ENCODE data around the gene PHLDA3. TPM values are rescaled to one million over a fixed set of nuclear protein-coding genes. Genes with fewer than 3 reads are reported as not detected.

PHLDA3 gene
- total and polyA plus RNA-seq, 2 donors (not counting 3 experiments of a cell fraction or from before 2014, with no cell fraction given), result 21.4 to 29.5 TPM

- ChIA-PET POLR2A (no interaction called here), CTCF (interaction anchor here (1.6 to 26.3 kb wide), 2 partner anchors 27 to 82 kb away, joined by 5 to 1317 read pairs; no protein-coding TSS in a partner anchor)
- H3K79me2 ChIP-seq (ENCODE audit: control insufficient read depth, insufficient read depth, low read length), result no peaks in the 10 kb centered on the region
- no peak overlapping the region for H3K4me2 ChIP-seq (ENCODE audit: insufficient read depth, low read length)
- BruUV-seq (replicated peaks), result no TSS peak
- no peak for TF ChIP-seq EZH2 (IDR thresholded peaks at IDR 0.05; ENCODE audit: borderline replicate concordance, low read depth, low read length, severe bottlenecking)
- H3K27me3 ChIP-seq (ENCODE audit: control insufficient read depth in 2 of 2, insufficient read depth in 2 of 2, low read length in 2 of 2), result no peaks in the 10 kb centered on the region
- no peak overlapping the region for H2AFZ ChIP-seq (ENCODE audit: low read depth, low read length)
- no peaks in the 10 kb centered on the region for H3K9me1 ChIP-seq (replicated peaks; ENCODE audit: control insufficient read depth, extremely low read depth, insufficient read depth, low read length)
- no peaks in the 10 kb centered on the region for H4K20me1 ChIP-seq (replicated peaks; ENCODE audit: control insufficient read depth, extremely low read depth, insufficient read depth, low read length)
- no peak overlapping the region for H3K4me3 ChIP-seq (replicated peaks in 1 of 3; ENCODE audit: insufficient read depth in 1 of 3, low read depth in 1 of 3, low read length in 3 of 3)
- peaks cover 2% of the 10 kb centered on the region for H3K4me1 ChIP-seq (ENCODE audit: control insufficient read depth, extremely low read depth, insufficient read depth, low read length)
- intact Hi-C loops (cut with micrococcal nuclease) (no loop called here), dilution Hi-C loops (cut with MboI; ENCODE audit: extremely low pct_ligation_motif_present, low sequenced_read_pairs) (loop anchor here (5.0 kb wide), 1 partner anchor 40 kb away; no protein-coding TSS in a partner anchor)
- H3K9me3 ChIP-seq (replicated peaks; ENCODE audit: control insufficient read depth, insufficient read depth, low read length), result no peaks in the 10 kb centered on the region
- no peak for FAIRE-seq
- H3K27ac ChIP-seq (ENCODE audit: insufficient read depth, low read depth, low read length), result no peak overlapping the region
- H3K36me3 ChIP-seq (ENCODE audit: control insufficient read depth in 2 of 2, extremely low read depth in 1 of 2, insufficient read depth in 2 of 2, low read length in 2 of 2), result no peaks in the 10 kb centered on the region
- H3K9ac ChIP-seq (replicated peaks; ENCODE audit: extremely low read depth, insufficient read depth, low read length), result no peak overlapping the region
- no peak for DNase-seq (ENCODE audit: low read depth, low spot score)
Observed at GRCh38 chr1:201517631-201518030, 48.6 kb upstream of the PHLDA3 start.

GRCh38 chr1:201516511-201517127, 47.6 kb upstream of the PHLDA3 start:
- Histone ChIP-seq H3K79me2 (ENCODE audit: control insufficient read depth, insufficient read depth, low read length) (no peaks in the 10 kb centered on the region), H3K4me1 (ENCODE audit: control insufficient read depth, extremely low read depth, insufficient read depth, low read length) (peaks cover 12% of the 10 kb centered on the region), H3K27me3 (ENCODE audit: control insufficient read depth in 2 of 2, insufficient read depth in 2 of 2, low read length in 2 of 2) (no peaks in the 10 kb centered on the region), H4K20me1 (replicated peaks; ENCODE audit: control insufficient read depth, extremely low read depth, insufficient read depth, low read length) (no peaks in the 10 kb centered on the region), H3K4me2 (ENCODE audit: insufficient read depth, low read length) (no peak overlapping the region), H3K4me3 (replicated peaks in 1 of 3; ENCODE audit: insufficient read depth in 1 of 3, low read depth in 1 of 3, low read length in 3 of 3) (no peak overlapping the region), H3K9me1 (replicated peaks; ENCODE audit: control insufficient read depth, extremely low read depth, insufficient read depth, low read length) (no peaks in the 10 kb centered on the region), H2AFZ (ENCODE audit: low read depth, low read length) (no peak overlapping the region), H3K9ac (replicated peaks; ENCODE audit: extremely low read depth, insufficient read depth, low read length) (no peak overlapping the region), H3K27ac (ENCODE audit: insufficient read depth, low read depth, low read length) (no peak overlapping the region), H3K9me3 (replicated peaks; ENCODE audit: control insufficient read depth, insufficient read depth, low read length) (no peaks in the 10 kb centered on the region), H3K36me3 (ENCODE audit: control insufficient read depth in 2 of 2, extremely low read depth in 1 of 2, insufficient read depth in 2 of 2, low read length in 2 of 2) (no peaks in the 10 kb centered on the region)
- dilution Hi-C loops (cut with MboI; ENCODE audit: extremely low pct_ligation_motif_present, low sequenced_read_pairs), result loop anchor here (5.0 kb wide), 1 partner anchor 39 kb away; no protein-coding TSS in a partner anchor
- ChIA-PET POLR2A (no interaction called here), CTCF (interaction anchor here (1.2 to 26.3 kb wide), 5 partner anchors 14 to 276 kb away, joined by 3 to 1317 read pairs (median 6); no protein-coding TSS in a partner anchor)
- peak; percentile 64 for FAIRE-seq
- TF ChIP-seq JUN (IDR thresholded peaks at IDR 0.05; ENCODE audit: borderline replicate concordance, insufficient read depth, insufficient read length, low read depth) (no peak), FOS (IDR thresholded peaks at IDR 0.05; ENCODE audit: borderline replicate concordance, insufficient read depth, low read length) (no peak), GATA2 (IDR thresholded peaks at IDR 0.05; ENCODE audit: insufficient read depth, insufficient read length, low read depth, low read length) (no peak), POLR2A (IDR thresholded peaks at IDR 0.05; ENCODE audit: low read depth, low read length) (no peak), MYC (IDR thresholded peaks at IDR 0.05; ENCODE audit: low read depth, low read length) (no peak), EZH2 (IDR thresholded peaks at IDR 0.05; ENCODE audit: borderline replicate concordance, low read depth, low read length, severe bottlenecking) (no peak), POLR2AphosphoS5 (IDR thresholded peaks at IDR 0.05; ENCODE audit: insufficient read depth, low read depth, low read length) (no peak)
- TF ChIP-seq, protein P1, sequence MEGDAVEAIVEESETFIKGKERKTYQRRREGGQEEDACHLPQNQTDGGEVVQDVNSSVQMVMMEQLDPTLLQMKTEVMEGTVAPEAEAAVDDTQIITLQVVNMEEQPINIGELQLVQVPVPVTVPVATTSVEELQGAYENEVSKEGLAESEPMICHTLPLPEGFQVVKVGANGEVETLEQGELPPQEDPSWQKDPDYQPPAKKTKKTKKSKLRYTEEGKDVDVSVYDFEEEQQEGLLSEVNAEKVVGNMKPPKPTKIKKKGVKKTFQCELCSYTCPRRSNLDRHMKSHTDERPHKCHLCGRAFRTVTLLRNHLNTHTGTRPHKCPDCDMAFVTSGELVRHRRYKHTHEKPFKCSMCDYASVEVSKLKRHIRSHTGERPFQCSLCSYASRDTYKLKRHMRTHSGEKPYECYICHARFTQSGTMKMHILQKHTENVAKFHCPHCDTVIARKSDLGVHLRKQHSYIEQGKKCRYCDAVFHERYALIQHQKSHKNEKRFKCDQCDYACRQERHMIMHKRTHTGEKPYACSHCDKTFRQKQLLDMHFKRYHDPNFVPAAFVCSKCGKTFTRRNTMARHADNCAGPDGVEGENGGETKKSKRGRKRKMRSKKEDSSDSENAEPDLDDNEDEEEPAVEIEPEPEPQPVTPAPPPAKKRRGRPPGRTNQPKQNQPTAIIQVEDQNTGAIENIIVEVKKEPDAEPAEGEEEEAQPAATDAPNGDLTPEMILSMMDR (IDR thresholded peaks at IDR 0.05; ENCODE audit: extremely low read depth in 1 of 2, insufficient read depth in 1 of 2, low read depth in 1 of 2, low read length in 2 of 2), result no peak
- TF ChIP-seq, protein P2, sequence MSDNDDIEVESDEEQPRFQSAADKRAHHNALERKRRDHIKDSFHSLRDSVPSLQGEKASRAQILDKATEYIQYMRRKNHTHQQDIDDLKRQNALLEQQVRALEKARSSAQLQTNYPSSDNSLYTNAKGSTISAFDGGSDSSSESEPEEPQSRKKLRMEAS (IDR thresholded peaks at IDR 0.05; ENCODE audit: insufficient read depth, insufficient read length), result no peak
- no peak for DNase-seq (ENCODE audit: low read depth, low spot score)
- BruUV-seq (replicated peaks), result no TSS peak
- intact Hi-C loops (cut with micrococcal nuclease), result no loop called here
